ENCODE measurements around the gene SRPRB.

- no peak for TF ChIP-seq EZH2 (IDR thresholded peaks at IDR 0.05; ENCODE audit: insufficient read depth, poor library complexity, severe bottlenecking)
- TF ChIP-seq EZH2phosphoT487 (IDR thresholded peaks at IDR 0.05; ENCODE audit: insufficient read depth, low read depth): no peak
Observed at GRCh38 chr3:133759740-133760305, 45.8 kb upstream of the SRPRB start.
